K562 (cell line): ENCODE measurements around the gene NPB. TPM values are rescaled to one million over a fixed set of nuclear protein-coding genes. Genes with fewer than 3 reads are reported as not detected.

Experiments
- ATAC-seq: fragments of 200-7000 bp; cut with Tn5 transposase; 3 replicates; pipeline ENCODE4 v1.9.1; 2020; ENCODE audit warnings: moderate library complexity
- BruUV-seq: library from RNA; stranded (reverse); fragments of 400-500 nt; replicated peaks from 2 replicates; lab custom pipeline; 2021; lab: Mats Ljungman, UMichigan
- CTCF ChIA-PET: fragments of 300-600 bp; formaldehyde crosslinking; extraction: SDS; loops from one replicate; lab custom pipeline; 2021; ENCODE audit warnings: low intra/inter-chr PET ratio; lab: Yijun Ruan, JAX
- POLR2A ChIA-PET: fragments of 300-600, 350-650 bp; sonication (Branson Sonifier 250); formaldehyde crosslinking; extraction: SDS; loops from one replicate; lab custom pipeline; 2021; ENCODE audit warnings: antibody characterized with exemption, inconsistent platforms; lab: Yijun Ruan, JAX
- DNase-seq, 4 experiments: peaks; one replicate each; pipeline versions ENCODE4 v3.0.0 to v3.0.0-alpha.2; 2011 to 2018; ENCODE audit warnings: low spot score in 3 of 4, mixed read lengths in 3 of 4; ENCODE audit errors: extremely low read depth in 1 of 4
- FAIRE-seq: peaks from 2 replicates; lab custom pipeline; 2011; peaks lifted over from hg19 to GRCh38; lab: Jason Lieb, UNC
- H2AFZ ChIP-seq: 2 replicates; pipeline ENCODE4 v1.6.0; 2011; ENCODE audit warnings: low read depth, low read length, control low read depth, inconsistent platforms
- H3K27ac ChIP-seq: fragments of 200-600 bp; 3 replicates; pipeline ENCODE4 v1.8.0; 2011; ENCODE audit warnings: low read depth, mild to moderate bottlenecking, control low read depth, inconsistent platforms, low read length, moderate library complexity, mixed read lengths; ENCODE audit errors: extremely low read depth
- H3K27me3 ChIP-seq, 2 experiments: fragments of 300-600 bp in 1 of 2; 2 replicates in 1 of 2; 3 replicates in 1 of 2; pipeline versions ENCODE4 v1.6.0 to v1.8.0; 2011; ENCODE audit warnings: inconsistent platforms in 2 of 2, low read length in 2 of 2, mild to moderate bottlenecking in 1 of 2, mixed read lengths in 1 of 2, moderate library complexity in 1 of 2; ENCODE audit not compliant: control insufficient read depth in 2 of 2, insufficient read depth in 2 of 2
- H3K36me3 ChIP-seq: fragments of 300-600 bp; 3 replicates; pipeline ENCODE4 v1.8.0; 2011; ENCODE audit warnings: mild to moderate bottlenecking, low read length, inconsistent platforms; ENCODE audit not compliant: control insufficient read depth, insufficient read depth
- H3K4me1 ChIP-seq, 2 experiments: fragments of 200-600 bp in 1 of 2; replicated peaks in 1 of 2; 2 replicates in 1 of 2; 3 replicates in 1 of 2; pipeline versions ENCODE4 v1.5.1 to v1.8.0; 2011; ENCODE audit warnings: inconsistent platforms in 2 of 2, low read length in 2 of 2, mild to moderate bottlenecking in 1 of 2, mixed read lengths in 1 of 2, moderate library complexity in 1 of 2; ENCODE audit not compliant: control insufficient read depth in 2 of 2, insufficient read depth in 2 of 2
- H3K4me2 ChIP-seq: 2 replicates; pipeline ENCODE4 v1.6.1; 2011; ENCODE audit warnings: low read length, control low read depth, inconsistent platforms, mixed read lengths; ENCODE audit not compliant: insufficient read depth
- H3K4me3 ChIP-seq: fragments of 200-600 bp; sonication (generic), shearing (Covaris generic); 2 replicates; pipeline ENCODE4 v1.5.1; 2016; ENCODE audit warnings: control low read depth, inconsistent platforms
- H3K79me2 ChIP-seq: fragments of 200-600 bp; 3 replicates; pipeline ENCODE4 v1.8.0; 2011; ENCODE audit warnings: low read length, inconsistent platforms; ENCODE audit not compliant: control insufficient read depth, insufficient read depth
- H3K9ac ChIP-seq, 2 experiments: 2 replicates each; pipeline versions ENCODE4 v1.6.0 to v1.6.1; 2011; ENCODE audit warnings: low read depth in 2 of 2, low read length in 2 of 2, control low read depth in 1 of 2, inconsistent platforms in 1 of 2, mild to moderate bottlenecking in 1 of 2, mixed read lengths in 1 of 2; ENCODE audit not compliant: insufficient read depth in 1 of 2
- H3K9me1 ChIP-seq: one replicate; pipeline ENCODE4 v1.6.0; 2011; ENCODE audit warnings: inconsistent platforms, mild to moderate bottlenecking, low read length, moderate library complexity; ENCODE audit not compliant: control insufficient read depth, insufficient read depth
- H3K9me3 ChIP-seq: replicated peaks from 2 replicates; pipeline ENCODE4 v1.5.1; 2011; ENCODE audit warnings: low read depth, low read length, inconsistent platforms; ENCODE audit not compliant: control insufficient read depth, insufficient read depth
- H4K20me1 ChIP-seq: replicated peaks from 2 replicates; pipeline ENCODE4 v1.6.1; 2011; ENCODE audit warnings: low read length, inconsistent platforms, mixed read lengths; ENCODE audit not compliant: control insufficient read depth, insufficient read depth
- AFF4 ChIP-seq: sonication (generic); formaldehyde crosslinking; IDR thresholded peaks from 2 replicates; pipeline ENCODE4 v1.8.0; 2023; ENCODE audit warnings: mild to moderate bottlenecking, missing genetic modification reagents
- CTCF ChIP-seq, 3 experiments: IDR thresholded peaks in 2 of 3; conservative IDR thresholded peaks in 1 of 3; 2 replicates each; pipeline ENCODE4 v1.5.1; 2011 to 2012; ENCODE audit warnings: low read length in 3 of 3, mild to moderate bottlenecking in 3 of 3, control low read depth in 2 of 3, improper control_type of control experiment in 1 of 3, inconsistent platforms in 1 of 3, low read depth in 1 of 3, mixed read lengths in 1 of 3, moderate library complexity in 1 of 3; ENCODE audit not compliant: insufficient read depth in 2 of 3
- KAT7 ChIP-seq: sonication (generic); formaldehyde crosslinking; IDR thresholded peaks from 2 replicates; pipeline ENCODE4 v1.8.0; 2022; ENCODE audit warnings: missing genetic modification reagents, mild to moderate bottlenecking, borderline replicate concordance
- KLF16 ChIP-seq: IDR thresholded peaks from 2 replicates; pipeline ENCODE4 v1.6.1; 2016; ENCODE audit warnings: antibody characterized with exemption
- PHB ChIP-seq: fragments of 250-450 bp; sonication (Bioruptor Pico); IDR thresholded peaks from 2 replicates; pipeline ENCODE4 v1.5.0; 2021
- RBFOX2 ChIP-seq: fragments of 200-400 bp; formaldehyde crosslinking; IDR thresholded peaks from 2 replicates; pipeline ENCODE4 v1.6.1; 2017; ENCODE audit warnings: low read depth, mild to moderate bottlenecking, low read length, moderate library complexity
- TARDBP ChIP-seq: fragments of 450-650 bp; IDR thresholded peaks from 2 replicates; pipeline ENCODE4 v1.6.1; 2016
- ZNF143 ChIP-seq: sonication (generic); formaldehyde crosslinking; IDR thresholded peaks from 2 replicates; pipeline ENCODE4 v1.9.0; 2022; ENCODE audit warnings: mild to moderate bottlenecking, missing genetic modification reagents
- WGBS: fragments of 100-300 bp; shearing (Covaris generic); methylation state at CpG from one replicate; pipeline ENCODE4 v1.1.6; 2016; ENCODE audit warnings: low coverage, mixed read lengths; ENCODE audit not compliant: insufficient coverage; ENCODE audit errors: missing lambda C conversion rate; 5-methylcytosine and 5-hydroxymethylcytosine counted together
- in situ Hi-C: fragments of 300-500 bp; cut with MboI; formaldehyde crosslinking; loops from 4 replicates; pipeline ENCODE4 v1.15.0; 2018; ENCODE audit warnings: inconsistent platforms, mixed read lengths
- intact Hi-C: fragments of 100-400 bp; cut with micrococcal nuclease; formaldehyde crosslinking; loops from 2 replicates; pipeline ENCODE4 v1.14.2; 2022
- polyA plus RNA-seq, 8 experiments: library from polyadenylated mRNA; depleted of rRNA in 4 of 8; stranded (reverse) in 5 of 8; unstranded in 3 of 8; fragments of >200 nt; fragmentation: Nextera tagmentation in 2 of 8; fragmentation: Illumina TruSeq in 1 of 8; extraction: Ambion mirVana in 2 of 8; extraction: Trizol in 1 of 8; gene quantifications; 2 replicates each; pipeline versions ENCODE4 v1.2.1 to v1.2.3, GENCODE V29; 2011 to 2014; ENCODE audit warnings: inconsistent platforms in 1 of 8, missing spikeins in 1 of 8
- total RNA-seq, 7 experiments: library from RNA; depleted of rRNA in 6 of 7; stranded (reverse); fragments of >200 nt in 6 of 7; fragmentation: Illumina TruSeq in 2 of 7; extraction: Trizol in 2 of 7; gene quantifications; 2 replicates each; pipeline versions ENCODE4 v1.2.1 to v1.2.3, GENCODE V29; 2011 to 2021; ENCODE audit warnings: low replicate concordance in 1 of 7

The NPB gene
- total and polyA plus RNA-seq, 9 of the 15 experiments (the other 6 are each of a cell fraction or from before 2014, with no cell fraction given) = 0.03 to 0.61 (median 0.14) TPM; not detected in 2

GRCh38 chr17:81905993-81906392, 4.0 kb downstream of the NPB start:
- ChIA-PET CTCF (no interaction called here), POLR2A (interaction anchor here (0.5 to 1.3 kb wide), 2 partner anchors 13 to 37 kb away, joined by 3 read pairs; no protein-coding TSS in a partner anchor)
- Histone ChIP-seq H3K4me1 (peaks cover 20 to 98% of the 10 kb centered on the region in 2 experiments), H3K9me3 (no peaks in the 10 kb centered on the region), H3K79me2 (peaks cover 21% of the 10 kb centered on the region), H3K27ac (no peak overlapping the region), H3K4me3 (no peak overlapping the region), H3K9me1 (peaks cover 3% of the 10 kb centered on the region), H4K20me1 (no peaks in the 10 kb centered on the region; the same call in 1 of the 2 replicates), H3K4me2 (no peak overlapping the region), H3K9ac (peak overlapping the region in 1 of 2 experiments; percentile 43; a peak in 1 of 4 replicates), H2AFZ (no peak overlapping the region), H3K27me3 (no peaks in the 10 kb centered on the region), H3K36me3 (peaks cover 67% of the 10 kb centered on the region; the same call in 2 of the 3 replicates)
- no TSS peak for BruUV-seq
- ATAC-seq (no peak), DNase-seq (no peak), FAIRE-seq (no peak)
- intact Hi-C loops = no loop called here
- in situ Hi-C loops = no loop called here
- no peak for TF ChIP-seq KAT7
- peak; percentile 20; the same call in 1 of the 2 replicates for TF ChIP-seq RBFOX2
- 93% methylated on average over 10 of the region's 10 CpGs for WGBS

DNA sequence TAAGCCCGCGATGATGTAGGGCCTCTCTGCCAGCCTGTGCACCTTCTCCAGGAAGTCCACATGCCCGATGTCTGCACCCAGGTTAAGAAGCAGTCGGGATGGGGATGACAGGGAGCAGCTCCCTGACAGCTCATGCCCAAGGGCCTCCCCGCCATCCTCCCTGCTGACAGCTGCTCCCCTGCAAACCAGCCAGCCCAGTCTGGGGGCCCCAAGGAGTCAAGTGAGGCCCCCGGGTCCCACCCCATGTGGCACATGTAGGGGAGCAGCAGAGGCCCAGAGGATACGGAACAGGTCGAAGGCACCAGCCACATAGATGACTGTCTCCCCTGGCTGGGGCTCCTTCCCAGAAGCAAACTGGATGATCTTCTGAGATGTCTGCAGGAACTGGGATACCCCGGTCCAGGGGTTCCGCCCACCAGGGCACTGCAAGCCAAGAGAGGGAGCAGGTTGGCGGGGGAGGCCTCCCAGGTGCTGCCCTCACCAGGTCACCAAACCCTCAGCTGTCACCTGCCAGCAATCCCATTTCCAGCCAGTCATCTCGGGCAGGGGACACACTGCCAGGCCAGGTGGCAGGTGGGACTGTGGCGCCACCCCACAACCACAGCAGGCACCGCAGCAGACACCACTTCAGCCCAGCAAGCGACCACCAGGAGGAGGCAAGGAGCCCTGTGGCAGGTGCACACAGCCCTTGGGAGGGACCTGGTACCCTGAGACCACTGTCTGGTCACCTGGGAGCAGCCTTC, 4.6 kb downstream of the NPB start:
- ChIA-PET CTCF (no interaction called here), POLR2A (interaction anchor here (1.3 kb wide), 1 partner anchor 14 kb away, joined by 3 read pairs; no protein-coding TSS in a partner anchor)
- peaks cover 68% of the 10 kb centered on the region; the same call in 2 of the 3 replicates for H3K36me3 ChIP-seq
- intact Hi-C loops = no loop called here
- in situ Hi-C loops = no loop called here
- H3K9me1 ChIP-seq = peaks cover 3% of the 10 kb centered on the region
- no peak overlapping the region for H3K27ac ChIP-seq
- no peak for FAIRE-seq
- no peaks in the 10 kb centered on the region for H3K9me3 ChIP-seq
- ATAC-seq = no peak
- no peak overlapping the region for H2AFZ ChIP-seq
- H3K4me2 ChIP-seq = no peak overlapping the region
- WGBS = 94% methylated on average over 13 of the region's 15 CpGs
- H3K27me3 ChIP-seq = no peaks in the 10 kb centered on the region
- 0 out of 4 replicates have a peak overlapping the region, but pooled peaks of 1 of the 2 experiments have one; percentile 10 for H3K9ac ChIP-seq
- peaks cover 18 to 95% of the 10 kb centered on the region in 2 experiments for H3K4me1 ChIP-seq
- no peaks in the 10 kb centered on the region; the same call in 1 of the 2 replicates for H4K20me1 ChIP-seq
- H3K4me3 ChIP-seq = no peak overlapping the region
- H3K79me2 ChIP-seq = peaks cover 21% of the 10 kb centered on the region
- no TSS peak for BruUV-seq
- no peak for DNase-seq
- TF ChIP-seq TARDBP = no peak
- TF ChIP-seq CTCF (IDR thresholded peaks at IDR 0.05 in 2 of 3, conservative IDR thresholded peaks at IDR 0.05 in 1 of 3; ENCODE audit: insufficient read depth in 2 of 3, low read depth in 1 of 3, low read length in 3 of 3) = peak; percentile 24 to 85 (median 58); a peak in 4 of 6 replicates
- TF ChIP-seq ZNF143 = no peak
- TF ChIP-seq RBFOX2 = peak; percentile 7; the same call in 1 of the 2 replicates
- TF ChIP-seq AFF4 (CRISPR knock-in tag) = no peak
- TF ChIP-seq KLF16 = no peak
- no peak for TF ChIP-seq PHB (CRISPR knock-in tag)
